ENCODE data around the gene NTNG2. TPM values are rescaled to one million over a fixed set of nuclear protein-coding genes. Genes with fewer than 3 reads are reported as not detected.

The NTNG2 gene
- total RNA-seq, 1 donor from 2014 or later = 1.0 TPM

DNA sequence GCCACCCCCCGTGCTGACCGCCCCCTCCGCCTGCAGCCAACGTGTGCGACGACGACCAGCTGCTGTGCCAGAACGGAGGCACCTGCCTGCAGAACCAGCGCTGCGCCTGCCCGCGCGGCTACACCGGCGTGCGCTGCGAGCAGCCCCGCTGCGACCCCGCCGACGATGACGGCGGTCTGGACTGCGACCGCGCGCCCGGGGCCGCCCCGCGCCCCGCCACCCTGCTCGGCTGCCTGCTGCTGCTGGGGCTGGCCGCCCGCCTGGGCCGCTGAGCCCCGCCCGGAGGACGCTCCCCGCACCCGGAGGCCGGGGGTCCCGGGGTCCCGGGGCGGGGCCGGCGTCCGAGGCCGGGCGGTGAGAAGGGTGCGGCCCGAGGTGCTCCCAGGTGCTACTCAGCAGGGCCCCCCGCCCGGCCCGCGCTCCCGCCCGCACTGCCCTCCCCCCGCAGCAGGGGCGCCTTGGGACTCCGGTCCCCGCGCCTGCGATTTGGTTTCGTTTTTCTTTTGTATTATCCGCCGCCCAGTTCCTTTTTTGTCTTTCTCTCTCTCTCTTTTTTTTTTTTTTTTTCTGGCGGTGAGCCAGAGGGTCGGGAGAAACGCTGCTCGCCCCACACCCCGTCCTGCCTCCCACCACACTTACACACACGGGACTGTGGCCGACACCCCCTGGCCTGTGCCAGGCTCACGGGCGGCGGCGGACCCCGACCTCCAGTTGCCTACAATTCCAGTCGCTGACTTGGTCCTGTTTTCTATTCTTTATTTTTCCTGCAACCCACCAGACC, 80.2 kb downstream of the NTNG2 start:
- H3K9ac ChIP-seq = no peak overlapping the region

DNA sequence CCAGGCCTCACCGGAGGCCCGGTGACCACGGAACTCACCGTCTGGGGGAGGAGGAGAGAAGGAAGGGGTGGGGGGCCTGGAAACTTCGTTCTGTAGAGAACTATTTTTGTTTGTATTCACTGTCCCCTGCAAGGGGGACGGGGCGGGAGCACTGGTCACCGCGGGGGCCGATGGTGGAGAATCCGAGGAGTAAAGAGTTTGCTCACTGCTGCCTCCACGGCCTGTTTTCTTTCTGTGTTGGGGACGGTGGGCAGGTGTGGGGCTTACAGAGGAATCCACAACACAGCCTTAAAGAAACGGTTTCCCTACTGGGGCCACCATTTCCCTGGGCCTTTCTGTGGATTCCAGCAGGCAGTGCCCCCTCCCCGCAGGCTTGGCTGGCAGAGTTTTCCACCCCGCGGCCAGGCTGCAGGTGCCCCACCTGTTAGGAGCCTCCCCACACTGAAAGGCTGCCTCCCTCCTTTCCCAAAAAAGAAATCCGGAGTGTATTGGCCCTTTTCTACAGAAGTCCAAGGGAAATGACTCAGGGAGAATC, 80.8 kb downstream of the NTNG2 start:
- Histone ChIP-seq H4K20me1 (ENCODE audit: low read depth) (no peaks in the 10 kb centered on the region), H3K27ac (no peak overlapping the region), H3K27me3 (peaks cover 56% of the 10 kb centered on the region), H3K9me3 (ENCODE audit: low read depth) (no peaks in the 10 kb centered on the region), H2AFZ (replicated peaks) (peak overlapping the region; percentile 95), H3F3A (ENCODE audit: low read depth) (peaks cover 24% of the 10 kb centered on the region), H3K36me3 (no peaks in the 10 kb centered on the region), H3K4me2 (peak overlapping the region; percentile 99), H3K4me3 (peak overlapping the region; percentile 70), H3K9ac (no peak overlapping the region), H3K4me1 (peaks cover 24% of the 10 kb centered on the region), H3K79me2 (ENCODE audit: low read depth) (no peaks in the 10 kb centered on the region)
- Mint-ChIP-seq H3K27ac (no peak overlapping the region), H3K27me3 (ENCODE audit: insufficient read depth, low read depth) (peaks cover 25% of the 10 kb centered on the region), H3K9me3 (no peaks in the 10 kb centered on the region), H3K4me1 (peaks cover 20% of the 10 kb centered on the region), H3K4me3 (peak overlapping the region; percentile 90), H3K36me3 (no peaks in the 10 kb centered on the region)
- TF ChIP-seq EZH2 (IDR thresholded peaks at IDR 0.05) (peak; percentile 57), EZH2phosphoT487 (IDR thresholded peaks at IDR 0.05) (peak; percentile 53)
- TF ChIP-seq, protein P1, sequence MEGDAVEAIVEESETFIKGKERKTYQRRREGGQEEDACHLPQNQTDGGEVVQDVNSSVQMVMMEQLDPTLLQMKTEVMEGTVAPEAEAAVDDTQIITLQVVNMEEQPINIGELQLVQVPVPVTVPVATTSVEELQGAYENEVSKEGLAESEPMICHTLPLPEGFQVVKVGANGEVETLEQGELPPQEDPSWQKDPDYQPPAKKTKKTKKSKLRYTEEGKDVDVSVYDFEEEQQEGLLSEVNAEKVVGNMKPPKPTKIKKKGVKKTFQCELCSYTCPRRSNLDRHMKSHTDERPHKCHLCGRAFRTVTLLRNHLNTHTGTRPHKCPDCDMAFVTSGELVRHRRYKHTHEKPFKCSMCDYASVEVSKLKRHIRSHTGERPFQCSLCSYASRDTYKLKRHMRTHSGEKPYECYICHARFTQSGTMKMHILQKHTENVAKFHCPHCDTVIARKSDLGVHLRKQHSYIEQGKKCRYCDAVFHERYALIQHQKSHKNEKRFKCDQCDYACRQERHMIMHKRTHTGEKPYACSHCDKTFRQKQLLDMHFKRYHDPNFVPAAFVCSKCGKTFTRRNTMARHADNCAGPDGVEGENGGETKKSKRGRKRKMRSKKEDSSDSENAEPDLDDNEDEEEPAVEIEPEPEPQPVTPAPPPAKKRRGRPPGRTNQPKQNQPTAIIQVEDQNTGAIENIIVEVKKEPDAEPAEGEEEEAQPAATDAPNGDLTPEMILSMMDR (IDR thresholded peaks at IDR 0.05) = peak; percentile 22
- DNase-seq (ENCODE audit: low spot score) = peak; percentile 54

More for the DNA sequence above, 80.2 kb downstream of the NTNG2 start:
- peaks cover 28% of the 10 kb centered on the region for H3K27me3 Mint-ChIP-seq (ENCODE audit: insufficient read depth, low read depth)
- Histone ChIP-seq H3K36me3 (no peaks in the 10 kb centered on the region), H3F3A (ENCODE audit: low read depth) (peaks cover 24% of the 10 kb centered on the region), H3K9me3 (ENCODE audit: low read depth) (no peaks in the 10 kb centered on the region), H3K4me1 (peaks cover 24% of the 10 kb centered on the region), H3K27ac (no peak overlapping the region), H3K4me3 (peak overlapping the region; percentile 70), H3K4me2 (peak overlapping the region; percentile 99), H2AFZ (replicated peaks) (peak overlapping the region; percentile 95), H3K79me2 (ENCODE audit: low read depth) (no peaks in the 10 kb centered on the region), H3K27me3 (peaks cover 62% of the 10 kb centered on the region), H4K20me1 (ENCODE audit: low read depth) (no peaks in the 10 kb centered on the region)
- peak; percentile 61 for DNase-seq (ENCODE audit: low spot score)
- peak overlapping the region; percentile 90 for H3K4me3 Mint-ChIP-seq
- no peaks in the 10 kb centered on the region for H3K36me3 Mint-ChIP-seq
- H3K4me1 Mint-ChIP-seq = peaks cover 20% of the 10 kb centered on the region
- H3K9me3 Mint-ChIP-seq = no peaks in the 10 kb centered on the region
- TF ChIP-seq EZH2 (IDR thresholded peaks at IDR 0.05) (peak; percentile 79), EZH2phosphoT487 (IDR thresholded peaks at IDR 0.05) (no peak)
- H3K27ac Mint-ChIP-seq = no peak overlapping the region

DNA sequence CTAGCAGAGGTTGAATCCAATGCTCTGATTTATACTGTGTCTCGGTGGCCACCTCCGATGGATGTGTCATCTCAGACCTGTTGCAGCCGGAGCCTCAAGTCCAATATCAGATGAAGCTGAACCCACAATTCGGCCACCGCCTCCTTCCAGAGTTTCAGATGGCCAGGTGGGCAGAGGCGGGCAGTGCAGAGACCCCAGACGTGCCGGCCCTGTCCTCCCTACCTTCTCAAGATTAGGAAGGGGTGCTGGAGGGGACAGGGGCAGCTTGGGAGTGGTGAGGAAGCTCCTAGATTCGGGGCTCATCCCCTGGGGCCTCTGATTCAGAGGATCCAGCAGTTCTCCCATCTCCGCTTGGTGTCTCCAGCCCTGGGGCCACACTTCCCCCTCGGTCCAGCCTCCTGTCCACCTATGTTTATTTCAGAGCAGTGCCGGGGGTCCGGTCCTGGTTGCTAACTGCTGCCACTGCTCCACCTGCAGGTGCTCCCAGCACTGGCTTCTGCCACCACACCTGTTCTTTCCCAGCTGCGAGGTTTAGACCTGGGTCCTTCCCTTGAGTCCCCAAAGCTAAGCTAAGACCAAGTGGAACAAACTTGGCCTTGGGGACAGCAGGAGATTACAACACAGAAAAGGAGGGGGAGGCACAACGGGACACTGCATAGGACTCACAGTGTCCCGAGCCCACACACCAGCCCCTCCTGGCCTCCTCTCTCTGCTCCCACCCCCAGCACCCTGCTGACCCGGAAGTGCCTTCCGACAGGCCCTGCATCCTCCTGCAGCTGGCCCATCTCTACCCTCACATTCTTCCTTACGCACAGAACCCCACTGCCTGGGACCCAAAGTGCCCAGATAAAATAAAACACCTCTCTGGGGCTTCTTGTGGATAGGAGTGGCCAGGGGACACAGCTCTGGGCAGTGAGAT, 81.6 kb downstream of the NTNG2 start:
- Mint-ChIP-seq H3K9me3 (no peaks in the 10 kb centered on the region), H3K36me3 (no peaks in the 10 kb centered on the region), H3K4me3 (peak overlapping the region; percentile 90), H3K27me3 (ENCODE audit: insufficient read depth, low read depth) (peaks cover 25% of the 10 kb centered on the region), H3K27ac (no peak overlapping the region), H3K4me1 (peaks cover 20% of the 10 kb centered on the region)
- H3F3A ChIP-seq (ENCODE audit: low read depth) = peaks cover 24% of the 10 kb centered on the region
- TF ChIP-seq EZH2 (IDR thresholded peaks at IDR 0.05) (no peak), EZH2phosphoT487 (IDR thresholded peaks at IDR 0.05) (no peak)
- TF ChIP-seq, protein P1 (IDR thresholded peaks at IDR 0.05) = no peak
- no peaks in the 10 kb centered on the region for H3K79me2 ChIP-seq (ENCODE audit: low read depth)
- no peak overlapping the region for H3K27ac ChIP-seq
- H3K4me1 ChIP-seq = peaks cover 24% of the 10 kb centered on the region
- no peak for DNase-seq (ENCODE audit: low spot score)
- no peak overlapping the region for H3K4me3 ChIP-seq
- no peak overlapping the region for H2AFZ ChIP-seq (replicated peaks)
- H3K36me3 ChIP-seq = no peaks in the 10 kb centered on the region
- H3K9me3 ChIP-seq (ENCODE audit: low read depth) = no peaks in the 10 kb centered on the region
- no peak overlapping the region for H3K9ac ChIP-seq
- peak overlapping the region; percentile 99 for H3K4me2 ChIP-seq
- H4K20me1 ChIP-seq (ENCODE audit: low read depth) = no peaks in the 10 kb centered on the region
- peaks cover 56% of the 10 kb centered on the region for H3K27me3 ChIP-seq
